H9 (cell line): ENCODE data around the gene ZFPM1. TPM values are rescaled to one million over a fixed set of nuclear protein-coding genes. Genes with fewer than 3 reads are reported as not detected.
A peak's percentile ranks its signal among the peaks of the same experiment; 100 is the strongest.

ENCODE experiments used
- DNase-seq: peaks from one replicate; pipeline ENCODE4 v3.0.0-alpha.2; 2017
- H2AFZ ChIP-seq: one replicate; pipeline ENCODE4 v1.6.1; 2013; ENCODE audit warnings: mild to moderate bottlenecking, low read length, control low read depth, moderate library complexity
- H2AK5ac ChIP-seq: 2 replicates; pipeline ENCODE4 v1.6.1; 2013; ENCODE audit warnings: low read length, control low read depth, mixed read lengths; ENCODE audit not compliant: insufficient read length
- H2BK120ac ChIP-seq: one replicate; pipeline ENCODE4 v1.6.1; 2013; ENCODE audit warnings: low read depth, mild to moderate bottlenecking, low read length, control low read depth, inconsistent platforms; ENCODE audit not compliant: poor library complexity, severe bottlenecking
- H2BK12ac ChIP-seq: 2 replicates; pipeline ENCODE4 v1.6.1; 2013; ENCODE audit warnings: low read length, control low read depth, mixed read lengths, low read depth; ENCODE audit not compliant: insufficient read length
- H2BK15ac ChIP-seq: 2 replicates; pipeline ENCODE4 v1.6.1; 2013; ENCODE audit warnings: low read depth, low read length, control low read depth
- H2BK20ac ChIP-seq: one replicate; pipeline ENCODE4 v1.6.1; 2013; ENCODE audit warnings: low read depth, mild to moderate bottlenecking, low read length, control low read depth, inconsistent platforms; ENCODE audit not compliant: poor library complexity, severe bottlenecking
- H2BK5ac ChIP-seq: 2 replicates; pipeline ENCODE4 v1.6.1; 2013; ENCODE audit warnings: low read length, control low read depth, mixed read lengths; ENCODE audit not compliant: insufficient read length
- H3K14ac ChIP-seq: 2 replicates; pipeline ENCODE4 v1.6.1; 2013; ENCODE audit warnings: low read length, control low read depth; ENCODE audit not compliant: insufficient read depth
- H3K18ac ChIP-seq: 2 replicates; pipeline ENCODE4 v1.6.1; 2013; ENCODE audit warnings: low read depth, mild to moderate bottlenecking, mixed read lengths, low read length, control low read depth; ENCODE audit not compliant: insufficient read length
- H3K23ac ChIP-seq: 2 replicates; pipeline ENCODE4 v1.6.1; 2013; ENCODE audit warnings: low read length, control low read depth, mixed read lengths, low read depth; ENCODE audit not compliant: insufficient read length
- H3K23me2 ChIP-seq: 2 replicates; pipeline ENCODE4 v1.6.1; 2013; ENCODE audit warnings: low read depth, mild to moderate bottlenecking, mixed read lengths, low read length, control low read depth; ENCODE audit not compliant: insufficient read length, poor library complexity, severe bottlenecking
- H3K27ac ChIP-seq: 2 replicates; pipeline ENCODE4 v1.5.1; 2013; ENCODE audit warnings: low read length, control low read depth, mixed read lengths, low read depth; ENCODE audit not compliant: insufficient read length
- H3K27me3 ChIP-seq: 2 replicates; pipeline ENCODE4 v1.6.1; 2013; ENCODE audit warnings: low read length, control low read depth, inconsistent platforms; ENCODE audit not compliant: insufficient read depth
- H3K4ac ChIP-seq: 2 replicates; pipeline ENCODE4 v1.6.1; 2013; ENCODE audit warnings: low read depth, mild to moderate bottlenecking, control low read depth, inconsistent platforms, low read length, moderate library complexity
- H3K4me1 ChIP-seq: 2 replicates; pipeline ENCODE4 v1.6.1; 2013; ENCODE audit warnings: low read length, control low read depth, inconsistent platforms; ENCODE audit not compliant: insufficient read depth
- H3K4me2 ChIP-seq: 2 replicates; pipeline ENCODE4 v1.6.1; 2013; ENCODE audit warnings: low read length, control low read depth, mixed read lengths; ENCODE audit not compliant: insufficient read length, insufficient read depth
- H3K56ac ChIP-seq: 2 replicates; pipeline ENCODE4 v1.6.1; 2013; ENCODE audit warnings: low read depth, mild to moderate bottlenecking, mixed read lengths, low read length, control low read depth; ENCODE audit not compliant: insufficient read length
- H3K79me1 ChIP-seq: 2 replicates; pipeline ENCODE4 v1.6.1; 2013; ENCODE audit warnings: low read depth, mild to moderate bottlenecking, moderate library complexity, low read length, control low read depth, inconsistent platforms; ENCODE audit not compliant: insufficient read depth, poor library complexity, severe bottlenecking
- H3K79me2 ChIP-seq: 2 replicates; pipeline ENCODE4 v1.6.1; 2013; ENCODE audit warnings: low read length, control low read depth, inconsistent platforms; ENCODE audit not compliant: insufficient read depth
- H3K9ac ChIP-seq: 2 replicates; pipeline ENCODE4 v1.6.1; 2013; ENCODE audit warnings: low read length, control low read depth, mixed read lengths; ENCODE audit not compliant: insufficient read length; ENCODE audit errors: extremely low read depth
- H3K9me3 ChIP-seq: one replicate; pipeline ENCODE4 v1.6.1; 2013; ENCODE audit warnings: low read depth, low read length, inconsistent platforms; ENCODE audit not compliant: control insufficient read depth
- H3T11ph ChIP-seq: one replicate; pipeline ENCODE4 v1.6.1; 2013; ENCODE audit warnings: mild to moderate bottlenecking, low read length, control low read depth, inconsistent platforms
- H4K20me1 ChIP-seq: one replicate; pipeline ENCODE4 v1.6.1; 2013; ENCODE audit not compliant: control insufficient read depth, insufficient read length, insufficient read depth
- H4K5ac ChIP-seq: 2 replicates; pipeline ENCODE4 v1.6.1; 2013; ENCODE audit warnings: low read depth, mild to moderate bottlenecking, mixed read lengths, low read length, control low read depth; ENCODE audit not compliant: insufficient read length
- H4K8ac ChIP-seq: replicated peaks from 2 replicates; pipeline ENCODE4 v1.6.1; 2013; ENCODE audit warnings: low read length, control low read depth, mixed read lengths, low read depth; ENCODE audit not compliant: insufficient read length
- H4K91ac ChIP-seq: 2 replicates; pipeline ENCODE4 v1.6.1; 2013; ENCODE audit warnings: low read depth, mild to moderate bottlenecking, moderate library complexity, mixed read lengths, low read length, control low read depth; ENCODE audit not compliant: insufficient read length
- H3K27ac Mint-ChIP-seq, 3 experiments: 2 replicates in 2 of 3; 3 replicates in 1 of 3; pipeline ENCODE4 v1.8.0; 2020 to 2021; ENCODE audit warnings: mixed read lengths in 3 of 3, mild to moderate bottlenecking in 1 of 3, moderate library complexity in 1 of 3
- H3K27me3 Mint-ChIP-seq: 2 replicates; pipeline ENCODE4 v1.8.0; 2021; ENCODE audit warnings: low read depth, mild to moderate bottlenecking, moderate library complexity, mixed read lengths
- H3K36me3 Mint-ChIP-seq, 3 experiments: 2 replicates in 2 of 3; 3 replicates in 1 of 3; pipeline ENCODE4 v1.8.0; 2020 to 2021; ENCODE audit warnings: low read depth in 3 of 3, mixed read lengths in 3 of 3; ENCODE audit not compliant: insufficient read depth in 1 of 3
- H3K4me1 Mint-ChIP-seq, 2 experiments: 2 replicates each; pipeline ENCODE4 v1.8.0; 2020; ENCODE audit warnings: mixed read lengths in 2 of 2
- H3K4me3 Mint-ChIP-seq, 2 experiments: 2 replicates in 1 of 2; 3 replicates in 1 of 2; pipeline ENCODE4 v1.8.0; 2020 to 2021; ENCODE audit warnings: mild to moderate bottlenecking in 2 of 2, mixed read lengths in 2 of 2, moderate library complexity in 1 of 2
- H3K9me3 Mint-ChIP-seq, 2 experiments: 2 replicates in 1 of 2; 3 replicates in 1 of 2; pipeline ENCODE4 v1.8.0; 2020; ENCODE audit warnings: mild to moderate bottlenecking in 2 of 2, mixed read lengths in 2 of 2, moderate library complexity in 1 of 2
- WGBS: extraction: QIAGEN DNeasy Blood & Tissue Kit; methylation state at CpG from one replicate; pipeline ENCODE4 v1.1.7; 2013; ENCODE audit warnings: missing lambda C conversion rate, low lambda C conversion rate, mixed read lengths; ENCODE audit not compliant: insufficient read length; ENCODE audit errors: extremely low coverage; 5-methylcytosine and 5-hydroxymethylcytosine counted together
- long read RNA-seq: library from polyadenylated mRNA; unstranded; transcript quantifications from one replicate; pipeline ENCODE4 v2.0.0, GENCODE V29; 2020
- total RNA-seq: library from RNA; stranded (reverse); gene quantifications from 2 replicates; pipeline ENCODE4 v1.2.1, GENCODE V29; 2021
- TF ChIP-seq, protein P1 (sequence below): fragments of 200-600 bp; sonication (generic); conservative IDR thresholded peaks from 3 replicates; pipeline ENCODE4 v1.8.0; 2021; ENCODE audit warnings: antibody characterized with exemption, mild to moderate bottlenecking

Gene ZFPM1
- total RNA-seq, result 3.6 and 4.7 TPM in 2 replicates
- long read RNA-seq, result 0 reads

DNA sequence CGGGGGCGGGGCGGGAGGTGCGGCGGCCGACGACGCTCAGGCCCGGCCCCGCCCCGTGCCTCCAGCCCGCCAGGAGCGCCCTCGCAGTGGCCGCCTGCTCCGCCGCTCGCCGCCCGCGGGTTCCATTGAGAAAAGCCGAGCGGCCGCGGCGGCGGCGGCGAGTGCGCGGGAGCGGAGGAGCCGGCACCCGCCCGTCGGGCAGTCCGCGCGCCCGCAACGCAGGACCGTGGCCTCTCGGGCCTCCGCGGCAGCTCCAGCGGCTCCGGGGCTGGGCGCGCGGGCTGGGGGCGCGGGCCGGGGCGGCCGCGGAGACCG, at the start of gene ZFPM1:
ZFPM1 (plus strand) TSS at position 64 of the 315 bp plus-strand sequence. CDS start 359 bp downstream, outside the sequence.
- peaks cover 76% of the 10 kb centered on the region for H3K27me3 Mint-ChIP-seq
- H3K23ac ChIP-seq, result no peak within 1 kb of the TSS
- H2BK12ac ChIP-seq, result no peak within 1 kb of the TSS
- TF ChIP-seq, protein P1, sequence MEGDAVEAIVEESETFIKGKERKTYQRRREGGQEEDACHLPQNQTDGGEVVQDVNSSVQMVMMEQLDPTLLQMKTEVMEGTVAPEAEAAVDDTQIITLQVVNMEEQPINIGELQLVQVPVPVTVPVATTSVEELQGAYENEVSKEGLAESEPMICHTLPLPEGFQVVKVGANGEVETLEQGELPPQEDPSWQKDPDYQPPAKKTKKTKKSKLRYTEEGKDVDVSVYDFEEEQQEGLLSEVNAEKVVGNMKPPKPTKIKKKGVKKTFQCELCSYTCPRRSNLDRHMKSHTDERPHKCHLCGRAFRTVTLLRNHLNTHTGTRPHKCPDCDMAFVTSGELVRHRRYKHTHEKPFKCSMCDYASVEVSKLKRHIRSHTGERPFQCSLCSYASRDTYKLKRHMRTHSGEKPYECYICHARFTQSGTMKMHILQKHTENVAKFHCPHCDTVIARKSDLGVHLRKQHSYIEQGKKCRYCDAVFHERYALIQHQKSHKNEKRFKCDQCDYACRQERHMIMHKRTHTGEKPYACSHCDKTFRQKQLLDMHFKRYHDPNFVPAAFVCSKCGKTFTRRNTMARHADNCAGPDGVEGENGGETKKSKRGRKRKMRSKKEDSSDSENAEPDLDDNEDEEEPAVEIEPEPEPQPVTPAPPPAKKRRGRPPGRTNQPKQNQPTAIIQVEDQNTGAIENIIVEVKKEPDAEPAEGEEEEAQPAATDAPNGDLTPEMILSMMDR, result no peak
- H3K4me2 ChIP-seq, result peak within 1 kb of the TSS; percentile 11
- WGBS, result no CpG with 5 or more reads among the region's 57 CpGs
- H2BK15ac ChIP-seq, result no peak within 1 kb of the TSS
- no peaks in the 10 kb centered on the region; a peak in 1 of 5 replicates for H3K9me3 Mint-ChIP-seq
- H3K36me3 Mint-ChIP-seq, result no peaks in the 10 kb centered on the region
- peak within 1 kb of the TSS; percentile 74 to 82 for H3K4me3 Mint-ChIP-seq
- H2AFZ ChIP-seq, result no peak within 1 kb of the TSS
- no peak within 1 kb of the TSS for H3K18ac ChIP-seq
- H2BK120ac ChIP-seq, result no peak within 1 kb of the TSS
- no peak for DNase-seq
- H3T11ph ChIP-seq, result no peak within 1 kb of the TSS
- H4K91ac ChIP-seq, result no peak within 1 kb of the TSS
- H4K5ac ChIP-seq, result no peak within 1 kb of the TSS
- no peak within 1 kb of the TSS for H3K9ac ChIP-seq
- peak within 1 kb of the TSS in 1 of 3 experiments; percentile 63; a peak in 1 of 7 replicates for H3K27ac Mint-ChIP-seq
- peak within 1 kb of the TSS; percentile 78; the same call in 1 of the 2 replicates for H3K14ac ChIP-seq
- no peaks in the 10 kb centered on the region for H4K20me1 ChIP-seq
- H2BK20ac ChIP-seq, result no peak within 1 kb of the TSS
- H3K27me3 ChIP-seq, result peaks cover 34% of the 10 kb centered on the region
- H3K4me1 ChIP-seq, result no peaks in the 10 kb centered on the region
- no peak within 1 kb of the TSS for H3K56ac ChIP-seq
- no peak within 1 kb of the TSS for H3K27ac ChIP-seq
- no peaks in the 10 kb centered on the region for H3K79me2 ChIP-seq
- H3K23me2 ChIP-seq, result peaks cover 9% of the 10 kb centered on the region
- no peak within 1 kb of the TSS for H4K8ac ChIP-seq
- no peak within 1 kb of the TSS for H2AK5ac ChIP-seq
- no peak within 1 kb of the TSS for H2BK5ac ChIP-seq
- H3K79me1 ChIP-seq, result no peaks in the 10 kb centered on the region
- H3K9me3 ChIP-seq, result no peaks in the 10 kb centered on the region
- H3K4me1 Mint-ChIP-seq, result peaks cover 6 to 19% of the 10 kb centered on the region in 2 experiments; a peak in 3 of 4 replicates
- H3K4ac ChIP-seq, result no peak within 1 kb of the TSS
